Epithelial cell of esophagus (primary cell): ENCODE measurements around the gene EXOC3.

Experiments
- DNase-seq: peaks from one replicate; pipeline ENCODE4 v3.0.0; 2010; ENCODE audit warnings: low read depth
- H3K4me3 ChIP-seq: 2 replicates; pipeline ENCODE4 v1.5.1; 2011; ENCODE audit warnings: mild to moderate bottlenecking, low read length, control low read depth
- CTCF ChIP-seq: IDR thresholded peaks from 2 replicates; pipeline ENCODE4 v1.5.1; 2011; ENCODE audit warnings: low read depth, mild to moderate bottlenecking, low read length, control low read depth, inconsistent platforms; ENCODE audit not compliant: insufficient read depth; ENCODE audit errors: missing control alignments

EXOC3 gene

GRCh38 chr5:403995-404394, 39.0 kb upstream of the EXOC3 start:
- no peak for DNase-seq
- H3K4me3 ChIP-seq = no peak overlapping the region
- no peak for TF ChIP-seq CTCF

GRCh38 chr5:404666-405241, 38.2 kb upstream of the EXOC3 start:
- no peak for DNase-seq
- no peak for TF ChIP-seq CTCF
- H3K4me3 ChIP-seq = no peak overlapping the region

- no peak for DNase-seq
- H3K4me3 ChIP-seq = no peak overlapping the region
- TF ChIP-seq CTCF = no peak
Observed at GRCh38 chr5:405421-405820, 37.6 kb upstream of the EXOC3 start.

GRCh38 chr5:406041-406440, 36.9 kb upstream of the EXOC3 start:
- H3K4me3 ChIP-seq = no peak overlapping the region
- TF ChIP-seq CTCF = no peak
- DNase-seq = no peak

- TF ChIP-seq CTCF = no peak
- peak; percentile 53 for DNase-seq
- no peak overlapping the region for H3K4me3 ChIP-seq
Observed at GRCh38 chr5:407051-407450, 35.9 kb upstream of the EXOC3 start.

- H3K4me3 ChIP-seq = no peak overlapping the region
- DNase-seq = peak; percentile 30
- TF ChIP-seq CTCF = no peak
Observed at GRCh38 chr5:407801-408268, 35.1 kb upstream of the EXOC3 start.

- H3K4me3 ChIP-seq = no peak overlapping the region
- no peak for DNase-seq
- no peak for TF ChIP-seq CTCF
Observed at GRCh38 chr5:410911-411517, 32.0 kb upstream of the EXOC3 start.
